Measurements from ENCODE around the gene HPSE2.

GRCh38 chr10:98924526-98924925 lies 311.1 kb downstream of the HPSE2 start:
- TF ChIP-seq RFX5 (IDR thresholded peaks at IDR 0.05; ENCODE audit: borderline replicate concordance, low read depth, low read length), result no peak
- TF ChIP-seq CTCF (IDR thresholded peaks at IDR 0.05; ENCODE audit: control extremely low read depth in 1 of 3, insufficient read depth in 1 of 3, low read depth in 1 of 3, low read length in 3 of 3), result no peak
- TF ChIP-seq BRCA1 (IDR thresholded peaks at IDR 0.05; ENCODE audit: low read depth, low read length), result no peak

Measured in H1 (cell line).